Naive B cell (primary cell): ENCODE data around the gene OS9. TPM values are rescaled to one million over a fixed set of nuclear protein-coding genes. Genes with fewer than 3 reads are reported as not detected.
A peak's percentile ranks its signal among the peaks of the same experiment; 100 is the strongest.

Source experiments
- ATAC-seq, 2 donors: fragments of 150-1000 bp; cut with Tn5 transposase; 2 replicates each; pipeline ENCODE4 v1.10.0; 2021; ENCODE audit warnings: low read depth in 2 of 2, mild to moderate bottlenecking in 2 of 2, moderate library complexity in 2 of 2
- DNase-seq: peaks from one replicate; pipeline ENCODE4 v3.0.0; 2022
- H3K27ac Mint-ChIP-seq, 6 donors: one replicate each; pipeline ENCODE4 v1.8.0; 2020 to 2022; ENCODE audit warnings: mild to moderate bottlenecking in 6 of 6, mixed read lengths in 6 of 6, moderate library complexity in 5 of 6, inconsistent platforms in 2 of 6
- H3K27me3 Mint-ChIP-seq, 3 donors: one replicate each; pipeline ENCODE4 v1.8.0; 2021 to 2022; ENCODE audit warnings: mixed read lengths in 3 of 3, mild to moderate bottlenecking in 1 of 3
- H3K36me3 Mint-ChIP-seq, 2 donors: one replicate each; pipeline ENCODE4 v1.8.0; 2020 to 2022; ENCODE audit warnings: mixed read lengths in 2 of 2, inconsistent platforms in 1 of 2, mild to moderate bottlenecking in 1 of 2
- H3K4me1 Mint-ChIP-seq, 3 donors: one replicate each; pipeline ENCODE4 v1.8.0; 2020 to 2022; ENCODE audit warnings: mixed read lengths in 3 of 3, inconsistent platforms in 1 of 3, mild to moderate bottlenecking in 1 of 3, moderate library complexity in 1 of 3
- H3K4me3 Mint-ChIP-seq, 8 donors: one replicate each; pipeline ENCODE4 v1.8.0; 2020 to 2022; ENCODE audit warnings: mild to moderate bottlenecking in 8 of 8, mixed read lengths in 8 of 8, moderate library complexity in 8 of 8, inconsistent platforms in 2 of 8
- H3K9me3 Mint-ChIP-seq, 7 donors: one replicate each; pipeline ENCODE4 v1.8.0; 2020 to 2022; ENCODE audit warnings: mixed read lengths in 7 of 7, mild to moderate bottlenecking in 5 of 7, inconsistent platforms in 2 of 7, moderate library complexity in 1 of 7
- polyA plus RNA-seq, 6 donors: library from polyadenylated mRNA; unstranded; fragments of 300-500 nt; fragmentation: Illumina TruSeq; gene quantifications; one replicate each; pipeline ENCODE4 v1.2.3, GENCODE V29; 2021; ENCODE audit warnings: low read depth in 6 of 6

Gene OS9
- polyA plus RNA-seq, 6 donors from 2014 or later = 72.0 to 87.9 (median 77.1) TPM

DNA sequence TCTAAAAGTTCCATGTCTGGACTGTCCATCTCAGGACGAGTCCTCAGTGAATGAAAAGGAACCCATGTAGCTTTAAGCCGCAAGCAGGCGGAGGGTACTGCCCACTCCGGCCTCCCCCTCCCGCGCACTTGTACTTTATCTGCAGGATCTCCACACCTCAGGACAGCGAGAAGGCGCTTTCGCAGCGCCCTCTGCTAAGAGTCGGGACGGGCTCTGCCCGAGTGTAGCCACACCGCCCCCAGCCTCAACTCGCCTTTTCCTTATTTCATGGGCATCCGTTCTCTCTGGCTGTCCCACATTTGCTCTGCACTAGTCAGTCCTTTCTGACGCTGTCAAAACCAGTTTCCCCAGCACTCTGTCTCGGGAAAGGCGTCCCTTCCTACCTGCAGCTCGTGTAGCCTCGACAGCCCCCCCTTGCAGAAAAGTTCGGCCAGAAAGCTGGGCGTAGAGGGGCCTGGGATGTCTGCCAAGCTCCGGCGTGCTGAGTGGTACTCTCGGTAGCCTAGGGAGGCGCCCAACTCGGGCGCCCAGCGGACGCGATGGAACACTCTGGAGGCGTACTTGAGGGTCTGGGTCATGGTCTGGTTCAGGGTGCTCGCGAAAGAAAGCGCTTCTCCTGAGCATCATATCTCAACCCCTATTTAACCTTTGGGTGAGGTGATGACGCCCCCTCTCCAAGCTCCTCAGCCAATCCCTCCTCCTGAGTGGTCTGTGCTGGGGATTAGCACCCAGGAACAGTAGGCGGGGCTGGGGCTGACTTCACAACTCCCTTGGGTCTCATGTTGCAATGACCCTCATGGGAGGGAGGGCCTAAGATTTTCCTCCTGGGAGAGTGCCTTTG, 72.8 kb downstream of the OS9 start, which contains the start of gene CYP27B1:
Gene CYP27B1, minus strand, starts transcription at position 615 of the 841 bp plus-strand sequence. Its CDS starts 37 bp downstream, at position 578.
- peak within 1 kb of the TSS; percentile 81 to 94 (median 90) for H3K4me3 Mint-ChIP-seq
- no peaks in the 10 kb centered on the region for H3K9me3 Mint-ChIP-seq
- H3K27me3 Mint-ChIP-seq = peaks cover 14 to 40% (median 30%) of the 10 kb centered on the region in 3 donors
- ATAC-seq = peak in 1 of 2 donors; percentile 6
- H3K4me1 Mint-ChIP-seq = peaks cover 40 to 48% (median 41%) of the 10 kb centered on the region in 3 donors
- peaks cover 0 to 5% of the 10 kb centered on the region in 2 donors for H3K36me3 Mint-ChIP-seq
- no peak for DNase-seq
- H3K27ac Mint-ChIP-seq = peak within 1 kb of the TSS in 2 of 6 donors; percentile 26 to 57

GRCh38 chr12:57767305-57767698, 73.4 kb downstream of the OS9 start:
- H3K4me1 Mint-ChIP-seq = peaks cover 44 to 52% (median 46%) of the 10 kb centered on the region in 3 donors
- no peak overlapping the region for H3K27ac Mint-ChIP-seq
- ATAC-seq (no peak), DNase-seq (no peak)
- H3K27me3 Mint-ChIP-seq = peaks cover 14 to 40% (median 30%) of the 10 kb centered on the region in 3 donors
- H3K4me3 Mint-ChIP-seq = peak overlapping the region in 6 of 8 donors; percentile 35 to 93 (median 84)
- peaks cover 0 to 5% of the 10 kb centered on the region in 2 donors for H3K36me3 Mint-ChIP-seq
- H3K9me3 Mint-ChIP-seq = no peaks in the 10 kb centered on the region

GRCh38 chr12:57767876-57768275, 73.9 kb downstream of the OS9 start:
- Mint-ChIP-seq H3K9me3 (no peaks in the 10 kb centered on the region), H3K27me3 (peaks cover 14 to 40% (median 30%) of the 10 kb centered on the region in 3 donors), H3K4me1 (peaks cover 45 to 53% (median 49%) of the 10 kb centered on the region in 3 donors), H3K4me3 (peak overlapping the region in 2 of 8 donors; percentile 53 to 94), H3K27ac (no peak overlapping the region), H3K36me3 (peaks cover 0 to 5% of the 10 kb centered on the region in 2 donors)
- no peak for ATAC-seq
- DNase-seq = no peak

DNA sequence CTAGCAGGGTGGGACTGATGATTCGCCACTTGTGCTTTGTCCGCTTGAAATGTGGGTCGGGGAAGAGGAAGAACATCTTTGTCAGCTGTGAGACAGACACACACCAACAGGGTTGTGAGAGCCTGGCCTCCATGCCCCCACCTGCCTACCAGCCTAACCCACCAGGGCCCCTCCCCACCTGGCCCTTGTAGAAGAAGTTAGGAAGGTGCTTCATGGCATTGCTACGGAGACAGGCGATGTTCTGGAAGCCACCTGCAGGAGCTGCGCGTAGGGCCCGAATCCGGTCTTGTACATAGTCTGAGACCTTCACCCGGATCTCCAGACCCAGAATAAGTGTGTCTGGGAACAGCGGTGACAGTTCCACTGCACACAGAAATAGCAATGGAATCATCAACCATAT, 75.7 kb downstream of the OS9 start:
- Mint-ChIP-seq H3K27ac (peak overlapping the region in 1 of 6 donors; percentile 56), H3K9me3 (no peaks in the 10 kb centered on the region), H3K36me3 (peaks cover 0 to 5% of the 10 kb centered on the region in 2 donors), H3K4me3 (peak overlapping the region in 4 of 8 donors; percentile 54 to 95 (median 81)), H3K4me1 (peaks cover 41 to 46% (median 42%) of the 10 kb centered on the region in 3 donors), H3K27me3 (peaks cover 14 to 35% (median 23%) of the 10 kb centered on the region in 3 donors)
- no peak for ATAC-seq
- no peak for DNase-seq

GRCh38 chr12:57770734-57771133, 76.8 kb downstream of the OS9 start:
- Mint-ChIP-seq H3K9me3 (no peaks in the 10 kb centered on the region), H3K36me3 (peaks cover 0 to 5% of the 10 kb centered on the region in 2 donors), H3K27me3 (peaks cover 12 to 26% (median 14%) of the 10 kb centered on the region in 3 donors), H3K4me3 (peak overlapping the region; percentile 20 to 98 (median 62)), H3K27ac (no peak overlapping the region), H3K4me1 (peaks cover 29 to 36% (median 32%) of the 10 kb centered on the region in 3 donors)
- ATAC-seq (no peak), DNase-seq (no peak)

Other genes with a start within 250 kb of the OS9 start
- gene INHBE, start 238.8 kb upstream of the OS9 start, polyA plus RNA-seq = under 1 TPM in 1 of 6 donors, not detected in 5; 0.44 TPM
- 1 to 10 TPM in 4 of 6 donors, under 1 TPM in 2; 0.27 to 2.4 (median 1.1) TPM for gene GLI1, start 234.3 kb upstream of the OS9 start, polyA plus RNA-seq
- gene ARHGAP9, start 214.3 kb upstream of the OS9 start, polyA plus RNA-seq = 100 to 1,000 TPM; 152 to 231 (median 164) TPM
- gene MARS1, start 206.1 kb upstream of the OS9 start, polyA plus RNA-seq = 10 to 100 TPM; 53.1 to 78.7 (median 63.0) TPM
- gene DDIT3, start 173.6 kb upstream of the OS9 start, polyA plus RNA-seq = 10 to 100 TPM; 33.3 to 62.2 (median 51.0) TPM
- 1 to 10 TPM; 1.8 to 8.2 (median 5.0) TPM for gene MBD6, start 171.3 kb upstream of the OS9 start, polyA plus RNA-seq
- gene DCTN2, start 146.9 kb upstream of the OS9 start, polyA plus RNA-seq = 10 to 100 TPM; 65.6 to 87.3 (median 71.2) TPM
- gene KIF5A, start 144.1 kb upstream of the OS9 start, polyA plus RNA-seq = not detected
- 10 to 100 TPM; 15.8 to 42.0 (median 19.1) TPM for gene PIP4K2C, start 102.9 kb upstream of the OS9 start, polyA plus RNA-seq
- gene DTX3, start 89.3 kb upstream of the OS9 start, polyA plus RNA-seq = under 1 TPM in 5 of 6 donors, not detected in 1; 0.16 to 0.53 (median 0.29) TPM
- gene ARHGEF25, start 82.7 kb upstream of the OS9 start, polyA plus RNA-seq = not detected
- not detected for gene B4GALNT1, start 60.9 kb upstream of the OS9 start, polyA plus RNA-seq
- 1 to 10 TPM; 1.2 to 4.0 (median 2.1) TPM for gene AGAP2, start 44.6 kb downstream of the OS9 start, polyA plus RNA-seq
- gene TSPAN31, start 50.9 kb downstream of the OS9 start, polyA plus RNA-seq = 10 to 100 TPM; 48.3 to 82.1 (median 57.7) TPM
- gene CDK4, start 58.2 kb downstream of the OS9 start, polyA plus RNA-seq = 10 to 100 TPM; 63.2 to 99.0 (median 67.8) TPM
- gene MARCHF9, start 61.0 kb downstream of the OS9 start, polyA plus RNA-seq = 10 to 100 TPM; 10.9 to 21.0 (median 14.2) TPM
- under 1 TPM in 3 of 6 donors, not detected in 3; 0.09 to 0.58 (median 0.31) TPM for gene CYP27B1, start 72.9 kb downstream of the OS9 start, polyA plus RNA-seq
- gene METTL1, start 78.0 kb downstream of the OS9 start, polyA plus RNA-seq = 10 to 100 TPM in 4 of 6 donors, 1 to 10 TPM in 2; 6.9 to 13.2 (median 11.4) TPM
- gene EEF1AKMT3, start 78.5 kb downstream of the OS9 start, polyA plus RNA-seq = under 1 TPM in 4 of 6 donors, not detected in 2; 0.09 to 0.53 (median 0.47) TPM
- gene TSFM, start 88.7 kb downstream of the OS9 start, polyA plus RNA-seq = 10 to 100 TPM; 19.3 to 32.4 (median 27.7) TPM
- under 1 TPM in 4 of 6 donors, not detected in 2; 0.19 to 0.82 (median 0.48) TPM for gene AVIL, start 124.6 kb downstream of the OS9 start, polyA plus RNA-seq
- 10 to 100 TPM; 44.3 to 65.3 (median 53.2) TPM for gene CTDSP2, start 152.6 kb downstream of the OS9 start, polyA plus RNA-seq
- 10 to 100 TPM; 11.0 to 39.3 (median 22.4) TPM for gene ATP23, start 247.4 kb downstream of the OS9 start, polyA plus RNA-seq